GM23338 (cell line): Measurements from ENCODE around the gene AKT1S1. TPM values are rescaled to one million over a fixed set of nuclear protein-coding genes. Genes with fewer than 3 reads are reported as not detected.

ENCODE experiments used
- ATAC-seq: fragments of 200-7000 bp; cut with Tn5 transposase; 3 replicates; pipeline ENCODE4 v1.9.1; 2020
- DNase-seq: peaks from one replicate; pipeline ENCODE4 v3.0.0-alpha.2; 2015; ENCODE audit warnings: low spot score
- H2AFZ ChIP-seq: fragments of 200-600 bp; sonication (generic); 2 replicates; pipeline ENCODE4 v1.8.0; 2016; ENCODE audit warnings: antibody characterized with exemption, mild to moderate bottlenecking, moderate library complexity
- H3F3A ChIP-seq: fragments of 200-600 bp; sonication (generic); replicated peaks from 2 replicates; pipeline ENCODE4 v1.8.0; 2017; ENCODE audit warnings: antibody characterized with exemption, mixed run types, low read depth
- H3K27ac ChIP-seq: fragments of 200-600 bp; sonication (generic); 2 replicates; pipeline ENCODE4 v1.6.1; 2016; ENCODE audit warnings: low read depth
- H3K27me3 ChIP-seq: fragments of 200-600 bp; sonication (generic); 2 replicates; pipeline ENCODE4 v1.8.0; 2016; ENCODE audit warnings: mild to moderate bottlenecking, mixed run types, moderate library complexity; ENCODE audit not compliant: insufficient read depth
- H3K36me3 ChIP-seq: fragments of 200-600 bp; sonication (generic); 2 replicates; pipeline ENCODE4 v1.8.0; 2016; ENCODE audit warnings: mild to moderate bottlenecking; ENCODE audit not compliant: insufficient read depth
- H3K4me1 ChIP-seq: fragments of 200-600 bp; sonication (generic); 2 replicates; pipeline ENCODE4 v1.8.0; 2016; ENCODE audit warnings: mild to moderate bottlenecking, moderate library complexity; ENCODE audit not compliant: insufficient read depth
- H3K4me2 ChIP-seq: fragments of 200-600 bp; sonication (generic); 2 replicates; pipeline ENCODE4 v1.7.1; 2017; ENCODE audit warnings: mixed run types
- H3K4me3 ChIP-seq: fragments of 200-600 bp; sonication (generic); 2 replicates; pipeline ENCODE4 v1.6.1; 2016; ENCODE audit warnings: mixed run types
- H3K79me2 ChIP-seq: fragments of 200-600 bp; sonication (generic); replicated peaks from 2 replicates; pipeline ENCODE4 v1.8.0; 2017; ENCODE audit warnings: mild to moderate bottlenecking; ENCODE audit not compliant: insufficient read depth
- H3K9me2 ChIP-seq: fragments of 200-600 bp; sonication (generic); 2 replicates; pipeline ENCODE4 v1.8.0; 2017; ENCODE audit not compliant: insufficient read depth
- H4K20me1 ChIP-seq: fragments of 200-600 bp; sonication (generic); replicated peaks from 2 replicates; pipeline ENCODE4 v1.8.0; 2017; ENCODE audit warnings: mild to moderate bottlenecking; ENCODE audit not compliant: insufficient read depth
- H3K27ac Mint-ChIP-seq: 2 replicates; pipeline ENCODE4 v1.8.0; 2020; ENCODE audit warnings: inconsistent platforms, mild to moderate bottlenecking, moderate library complexity, mixed read lengths
- H3K27me3 Mint-ChIP-seq: 3 replicates; pipeline ENCODE4 v1.8.0; 2022; ENCODE audit warnings: low read depth, mild to moderate bottlenecking, moderate library complexity, mixed read lengths, inconsistent platforms; ENCODE audit not compliant: insufficient read depth, poor library complexity
- H3K36me3 Mint-ChIP-seq: 3 replicates; pipeline ENCODE4 v1.8.0; 2021; ENCODE audit warnings: low read depth, mild to moderate bottlenecking, inconsistent platforms, moderate library complexity, mixed read lengths
- H3K4me1 Mint-ChIP-seq: 3 replicates; pipeline ENCODE4 v1.8.0; 2020; ENCODE audit warnings: mild to moderate bottlenecking, inconsistent platforms, mixed read lengths
- H3K4me3 Mint-ChIP-seq: 3 replicates; pipeline ENCODE4 v1.8.0; 2021; ENCODE audit warnings: moderate library complexity, mild to moderate bottlenecking, inconsistent platforms, mixed read lengths
- H3K9me3 Mint-ChIP-seq: 3 replicates; pipeline ENCODE4 v1.8.0; 2020; ENCODE audit warnings: moderate library complexity, mild to moderate bottlenecking, inconsistent platforms, mixed read lengths
- CREB1 ChIP-seq: fragments of 250-450 bp; sonication (Bioruptor Pico); IDR thresholded peaks from 2 replicates; pipeline ENCODE4 v1.5.0; 2020; ENCODE audit warnings: low read depth, mild to moderate bottlenecking, moderate library complexity
- EZH2 ChIP-seq: fragments of 200-600 bp; sonication (generic); IDR thresholded peaks from one replicate; pipeline ENCODE4 v1.8.0; 2017; ENCODE audit warnings: antibody characterized with exemption, mild to moderate bottlenecking, low read depth; ENCODE audit not compliant: unreplicated experiment
- EZH2phosphoT487 ChIP-seq: fragments of 200-600 bp; sonication (generic); IDR thresholded peaks from one replicate; pipeline ENCODE4 v1.8.1; 2018; ENCODE audit warnings: antibody characterized with exemption; ENCODE audit not compliant: unreplicated experiment
- JUNB ChIP-seq: IDR thresholded peaks from one replicate; pipeline ENCODE4 v1.6.1; 2016; ENCODE audit warnings: antibody characterized with exemption; ENCODE audit not compliant: unreplicated experiment
- NANOG ChIP-seq: IDR thresholded peaks from 2 replicates; pipeline ENCODE4 v1.6.1; 2016; ENCODE audit warnings: antibody characterized with exemption, borderline replicate concordance
- POLR2AphosphoS5 ChIP-seq: IDR thresholded peaks from 2 replicates; pipeline ENCODE4 v1.6.1; 2016; ENCODE audit warnings: antibody characterized with exemption, low read depth
- STAT1 ChIP-seq: IDR thresholded peaks from one replicate; pipeline ENCODE4 v1.6.1; 2016; ENCODE audit warnings: antibody characterized with exemption; ENCODE audit not compliant: unreplicated experiment
- ZNF114 ChIP-seq: fragments of 250-450 bp; sonication (Bioruptor Pico); IDR thresholded peaks from 2 replicates; pipeline ENCODE4 v1.5.0; 2020; ENCODE audit warnings: mild to moderate bottlenecking, moderate library complexity
- ZNF331 ChIP-seq: fragments of 250-450 bp; sonication (Bioruptor Pico); IDR thresholded peaks from 2 replicates; pipeline ENCODE4 v1.5.0; 2020; ENCODE audit warnings: low read depth, mild to moderate bottlenecking, moderate library complexity
- polyA plus RNA-seq: library from polyadenylated mRNA; unstranded; fragments of >200 nt; fragmentation: Nextera tagmentation; extraction: Ambion mirVana; gene quantifications from 2 replicates; pipeline ENCODE4 v1.2.1, GENCODE V29; 2016
- total RNA-seq: library from RNA; depleted of rRNA; stranded (reverse); fragments of >200 nt; shearing (Covaris generic); gene quantifications from 2 replicates; pipeline ENCODE4 v1.2.3, GENCODE V29; 2014
- TF ChIP-seq, protein P1 (sequence below): fragments of 250-450 bp; sonication (Bioruptor Pico); IDR thresholded peaks from 2 replicates; pipeline ENCODE4 v1.5.0; 2020; ENCODE audit warnings: mild to moderate bottlenecking, moderate library complexity
- TF ChIP-seq, protein P2 (sequence below), 2 experiments: fragments of 200-600 bp in 1 of 2; sonication (generic) in 1 of 2; conservative IDR thresholded peaks; 2 replicates each; pipeline versions ENCODE4 v1.5.1 to v1.6.1; 2016 to 2017; ENCODE audit warnings: antibody characterized with exemption in 2 of 2, low read depth in 2 of 2, mild to moderate bottlenecking in 2 of 2, moderate library complexity in 1 of 2

AKT1S1 gene
- total and polyA plus RNA-seq, 2 experiments from 2014 or later, result 21.5 to 28.6 TPM

DNA sequence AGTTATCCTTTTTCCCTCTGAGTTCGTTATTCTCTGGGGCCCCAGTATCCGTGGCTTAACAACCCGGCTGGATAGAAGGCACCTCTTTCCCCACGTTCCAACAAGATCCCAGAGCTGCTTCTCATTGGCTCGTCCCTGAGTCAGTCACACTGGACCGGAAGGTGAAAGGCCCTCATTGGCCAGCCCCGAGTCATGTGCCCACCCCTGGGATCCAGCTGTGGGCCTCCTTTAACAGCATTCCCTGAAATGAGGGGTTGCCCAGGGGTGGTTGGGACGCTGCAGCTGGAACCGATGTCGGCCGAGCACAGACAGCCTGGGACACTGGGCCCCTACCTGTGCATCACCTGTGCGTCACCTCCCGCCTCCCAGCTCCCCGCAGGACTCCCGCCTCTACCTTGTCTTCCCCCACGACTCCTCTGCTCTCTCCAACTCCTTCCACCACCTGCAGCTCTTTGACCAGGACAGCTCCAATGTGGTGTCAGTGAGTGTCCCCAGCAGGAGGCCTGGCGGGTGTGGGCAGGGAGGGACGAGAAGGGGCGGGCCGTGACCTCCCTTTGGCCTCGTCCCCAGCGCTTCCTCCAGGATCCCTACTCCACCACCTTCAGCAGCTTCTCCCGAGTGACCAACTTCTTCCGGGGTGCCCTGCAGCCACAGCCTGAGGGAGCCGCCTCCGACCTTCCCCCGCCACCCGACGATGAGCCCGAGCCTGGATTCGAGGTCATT is 4.7 kb upstream of the AKT1S1 start:
- Histone ChIP-seq H2AFZ (no peak overlapping the region), H3K4me1 (peaks cover 9% of the 10 kb centered on the region; the same call in 1 of the 2 replicates), H3K79me2 (peaks cover 19% of the 10 kb centered on the region), H3K4me2 (no peak overlapping the region), H3K27me3 (no peaks in the 10 kb centered on the region), H3F3A (peaks cover 19% of the 10 kb centered on the region; the same call in 1 of the 2 replicates), H3K4me3 (no peak overlapping the region), H3K36me3 (peaks cover 39% of the 10 kb centered on the region), H3K9me2 (no peaks in the 10 kb centered on the region), H3K27ac (no peak overlapping the region), H4K20me1 (peaks cover 8% of the 10 kb centered on the region)
- peaks cover 17% of the 10 kb centered on the region; the same call in 2 of the 3 replicates for H3K4me1 Mint-ChIP-seq
- H3K27ac Mint-ChIP-seq, result peak overlapping the region; percentile 81; the same call in 1 of the 2 replicates
- DNase-seq, result peak; percentile 74
- ATAC-seq, result no peak
- H3K27me3 Mint-ChIP-seq, result peaks cover 10% of the 10 kb centered on the region
- H3K4me3 Mint-ChIP-seq, result no peak overlapping the region; the same call in 2 of the 3 replicates
- no peak for TF ChIP-seq JUNB
- TF ChIP-seq NANOG, result no peak
- TF ChIP-seq, protein P1, sequence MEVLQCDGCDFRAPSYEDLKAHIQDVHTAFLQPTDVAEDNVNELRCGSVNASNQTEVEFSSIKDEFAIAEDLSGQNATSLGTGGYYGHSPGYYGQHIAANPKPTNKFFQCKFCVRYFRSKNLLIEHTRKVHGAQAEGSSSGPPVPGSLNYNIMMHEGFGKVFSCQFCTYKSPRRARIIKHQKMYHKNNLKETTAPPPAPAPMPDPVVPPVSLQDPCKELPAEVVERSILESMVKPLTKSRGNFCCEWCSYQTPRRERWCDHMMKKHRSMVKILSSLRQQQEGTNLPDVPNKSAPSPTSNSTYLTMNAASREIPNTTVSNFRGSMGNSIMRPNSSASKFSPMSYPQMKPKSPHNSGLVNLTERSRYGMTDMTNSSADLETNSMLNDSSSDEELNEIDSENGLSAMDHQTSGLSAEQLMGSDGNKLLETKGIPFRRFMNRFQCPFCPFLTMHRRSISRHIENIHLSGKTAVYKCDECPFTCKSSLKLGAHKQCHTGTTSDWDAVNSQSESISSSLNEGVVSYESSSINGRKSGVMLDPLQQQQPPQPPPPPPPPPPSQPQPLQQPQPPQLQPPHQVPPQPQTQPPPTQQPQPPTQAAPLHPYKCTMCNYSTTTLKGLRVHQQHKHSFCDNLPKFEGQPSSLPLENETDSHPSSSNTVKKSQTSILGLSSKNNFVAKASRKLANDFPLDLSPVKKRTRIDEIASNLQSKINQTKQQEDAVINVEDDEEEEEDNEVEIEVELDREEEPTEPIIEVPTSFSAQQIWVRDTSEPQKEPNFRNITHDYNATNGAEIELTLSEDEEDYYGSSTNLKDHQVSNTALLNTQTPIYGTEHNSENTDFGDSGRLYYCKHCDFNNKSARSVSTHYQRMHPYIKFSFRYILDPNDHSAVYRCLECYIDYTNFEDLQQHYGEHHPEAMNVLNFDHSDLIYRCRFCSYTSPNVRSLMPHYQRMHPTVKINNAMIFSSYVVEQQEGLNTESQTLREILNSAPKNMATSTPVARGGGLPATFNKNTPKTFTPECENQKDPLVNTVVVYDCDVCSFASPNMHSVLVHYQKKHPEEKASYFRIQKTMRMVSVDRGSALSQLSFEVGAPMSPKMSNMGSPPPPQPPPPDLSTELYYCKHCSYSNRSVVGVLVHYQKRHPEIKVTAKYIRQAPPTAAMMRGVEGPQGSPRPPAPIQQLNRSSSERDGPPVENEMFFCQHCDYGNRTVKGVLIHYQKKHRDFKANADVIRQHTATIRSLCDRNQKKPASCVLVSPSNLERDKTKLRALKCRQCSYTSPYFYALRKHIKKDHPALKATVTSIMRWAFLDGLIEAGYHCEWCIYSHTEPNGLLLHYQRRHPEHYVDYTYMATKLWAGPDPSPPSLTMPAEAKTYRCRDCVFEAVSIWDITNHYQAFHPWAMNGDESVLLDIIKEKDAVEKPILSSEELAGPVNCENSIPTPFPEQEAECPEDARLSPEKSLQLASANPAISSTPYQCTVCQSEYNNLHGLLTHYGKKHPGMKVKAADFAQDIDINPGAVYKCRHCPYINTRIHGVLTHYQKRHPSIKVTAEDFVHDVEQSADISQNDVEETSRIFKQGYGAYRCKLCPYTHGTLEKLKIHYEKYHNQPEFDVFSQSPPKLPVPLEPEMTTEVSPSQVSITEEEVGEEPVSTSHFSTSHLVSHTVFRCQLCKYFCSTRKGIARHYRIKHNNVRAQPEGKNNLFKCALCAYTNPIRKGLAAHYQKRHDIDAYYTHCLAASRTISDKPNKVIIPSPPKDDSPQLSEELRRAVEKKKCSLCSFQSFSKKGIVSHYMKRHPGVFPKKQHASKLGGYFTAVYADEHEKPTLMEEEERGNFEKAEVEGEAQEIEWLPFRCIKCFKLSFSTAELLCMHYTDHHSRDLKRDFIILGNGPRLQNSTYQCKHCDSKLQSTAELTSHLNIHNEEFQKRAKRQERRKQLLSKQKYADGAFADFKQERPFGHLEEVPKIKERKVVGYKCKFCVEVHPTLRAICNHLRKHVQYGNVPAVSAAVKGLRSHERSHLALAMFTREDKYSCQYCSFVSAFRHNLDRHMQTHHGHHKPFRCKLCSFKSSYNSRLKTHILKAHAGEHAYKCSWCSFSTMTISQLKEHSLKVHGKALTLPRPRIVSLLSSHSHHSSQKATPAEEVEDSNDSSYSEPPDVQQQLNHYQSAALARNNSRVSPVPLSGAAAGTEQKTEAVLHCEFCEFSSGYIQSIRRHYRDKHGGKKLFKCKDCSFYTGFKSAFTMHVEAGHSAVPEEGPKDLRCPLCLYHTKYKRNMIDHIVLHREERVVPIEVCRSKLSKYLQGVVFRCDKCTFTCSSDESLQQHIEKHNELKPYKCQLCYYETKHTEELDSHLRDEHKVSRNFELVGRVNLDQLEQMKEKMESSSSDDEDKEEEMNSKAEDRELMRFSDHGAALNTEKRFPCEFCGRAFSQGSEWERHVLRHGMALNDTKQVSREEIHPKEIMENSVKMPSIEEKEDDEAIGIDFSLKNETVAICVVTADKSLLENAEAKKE (CRISPR knock-in tag), result no peak
- TF ChIP-seq, protein P2, sequence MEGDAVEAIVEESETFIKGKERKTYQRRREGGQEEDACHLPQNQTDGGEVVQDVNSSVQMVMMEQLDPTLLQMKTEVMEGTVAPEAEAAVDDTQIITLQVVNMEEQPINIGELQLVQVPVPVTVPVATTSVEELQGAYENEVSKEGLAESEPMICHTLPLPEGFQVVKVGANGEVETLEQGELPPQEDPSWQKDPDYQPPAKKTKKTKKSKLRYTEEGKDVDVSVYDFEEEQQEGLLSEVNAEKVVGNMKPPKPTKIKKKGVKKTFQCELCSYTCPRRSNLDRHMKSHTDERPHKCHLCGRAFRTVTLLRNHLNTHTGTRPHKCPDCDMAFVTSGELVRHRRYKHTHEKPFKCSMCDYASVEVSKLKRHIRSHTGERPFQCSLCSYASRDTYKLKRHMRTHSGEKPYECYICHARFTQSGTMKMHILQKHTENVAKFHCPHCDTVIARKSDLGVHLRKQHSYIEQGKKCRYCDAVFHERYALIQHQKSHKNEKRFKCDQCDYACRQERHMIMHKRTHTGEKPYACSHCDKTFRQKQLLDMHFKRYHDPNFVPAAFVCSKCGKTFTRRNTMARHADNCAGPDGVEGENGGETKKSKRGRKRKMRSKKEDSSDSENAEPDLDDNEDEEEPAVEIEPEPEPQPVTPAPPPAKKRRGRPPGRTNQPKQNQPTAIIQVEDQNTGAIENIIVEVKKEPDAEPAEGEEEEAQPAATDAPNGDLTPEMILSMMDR (conservative IDR thresholded peaks at IDR 0.05; ENCODE audit: low read depth in 2 of 2), result no peak
- TF ChIP-seq EZH2phosphoT487, result no peak
- TF ChIP-seq STAT1, result no peak
- TF ChIP-seq ZNF331 (CRISPR knock-in tag), result no peak
- TF ChIP-seq EZH2, result no peak
- TF ChIP-seq CREB1 (CRISPR knock-in tag), result no peak
- TF ChIP-seq POLR2AphosphoS5, result no peak
- no peak for TF ChIP-seq ZNF114 (CRISPR knock-in tag)
- H3K36me3 Mint-ChIP-seq, result peaks cover 72% of the 10 kb centered on the region
- peaks cover 3% of the 10 kb centered on the region; the same call in 1 of the 3 replicates for H3K9me3 Mint-ChIP-seq
